Breast epithelium (tissue), 3 donors: ENCODE results near the gene CAMKK1.

Experiments used
- POLR2A ChIP-seq: fragments of 450-650 bp; IDR thresholded peaks from one replicate; pipeline ENCODE4 v1.6.1; 2016; ENCODE audit warnings: antibody characterized with exemption, mild to moderate bottlenecking, moderate library complexity
- POLR2AphosphoS5 ChIP-seq, 3 donors: sonication (generic); formaldehyde crosslinking; IDR thresholded peaks; one replicate each; pipeline ENCODE4 v1.6.1; 2017; ENCODE audit warnings: antibody characterized with exemption in 3 of 3
- TF ChIP-seq, protein P1 (sequence below), 3 donors: fragments of 450-650 bp; IDR thresholded peaks; one replicate each; pipeline ENCODE4 v1.5.1; 2016 to 2017; ENCODE audit warnings: antibody characterized with exemption in 3 of 3, mild to moderate bottlenecking in 3 of 3, moderate library complexity in 3 of 3

- no peak for TF ChIP-seq POLR2A
- TF ChIP-seq, protein P1, sequence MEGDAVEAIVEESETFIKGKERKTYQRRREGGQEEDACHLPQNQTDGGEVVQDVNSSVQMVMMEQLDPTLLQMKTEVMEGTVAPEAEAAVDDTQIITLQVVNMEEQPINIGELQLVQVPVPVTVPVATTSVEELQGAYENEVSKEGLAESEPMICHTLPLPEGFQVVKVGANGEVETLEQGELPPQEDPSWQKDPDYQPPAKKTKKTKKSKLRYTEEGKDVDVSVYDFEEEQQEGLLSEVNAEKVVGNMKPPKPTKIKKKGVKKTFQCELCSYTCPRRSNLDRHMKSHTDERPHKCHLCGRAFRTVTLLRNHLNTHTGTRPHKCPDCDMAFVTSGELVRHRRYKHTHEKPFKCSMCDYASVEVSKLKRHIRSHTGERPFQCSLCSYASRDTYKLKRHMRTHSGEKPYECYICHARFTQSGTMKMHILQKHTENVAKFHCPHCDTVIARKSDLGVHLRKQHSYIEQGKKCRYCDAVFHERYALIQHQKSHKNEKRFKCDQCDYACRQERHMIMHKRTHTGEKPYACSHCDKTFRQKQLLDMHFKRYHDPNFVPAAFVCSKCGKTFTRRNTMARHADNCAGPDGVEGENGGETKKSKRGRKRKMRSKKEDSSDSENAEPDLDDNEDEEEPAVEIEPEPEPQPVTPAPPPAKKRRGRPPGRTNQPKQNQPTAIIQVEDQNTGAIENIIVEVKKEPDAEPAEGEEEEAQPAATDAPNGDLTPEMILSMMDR (IDR thresholded peaks at IDR 0.05) = no peak
- TF ChIP-seq POLR2AphosphoS5 (IDR thresholded peaks at IDR 0.05) = no peak
Observed at GRCh38 chr17:3896108-3896967, 3.5 kb upstream of the CAMKK1 start.
